ENCODE results near the gene TANGO2. TPM values are rescaled to one million over a fixed set of nuclear protein-coding genes. Genes with fewer than 3 reads are reported as not detected.

Gene TANGO2
- total and polyA plus RNA-seq, 9 of the 15 experiments (the other 6 are each of a cell fraction or from before 2014, with no cell fraction given), result 15.5 to 94.9 (median 70.1) TPM

DNA sequence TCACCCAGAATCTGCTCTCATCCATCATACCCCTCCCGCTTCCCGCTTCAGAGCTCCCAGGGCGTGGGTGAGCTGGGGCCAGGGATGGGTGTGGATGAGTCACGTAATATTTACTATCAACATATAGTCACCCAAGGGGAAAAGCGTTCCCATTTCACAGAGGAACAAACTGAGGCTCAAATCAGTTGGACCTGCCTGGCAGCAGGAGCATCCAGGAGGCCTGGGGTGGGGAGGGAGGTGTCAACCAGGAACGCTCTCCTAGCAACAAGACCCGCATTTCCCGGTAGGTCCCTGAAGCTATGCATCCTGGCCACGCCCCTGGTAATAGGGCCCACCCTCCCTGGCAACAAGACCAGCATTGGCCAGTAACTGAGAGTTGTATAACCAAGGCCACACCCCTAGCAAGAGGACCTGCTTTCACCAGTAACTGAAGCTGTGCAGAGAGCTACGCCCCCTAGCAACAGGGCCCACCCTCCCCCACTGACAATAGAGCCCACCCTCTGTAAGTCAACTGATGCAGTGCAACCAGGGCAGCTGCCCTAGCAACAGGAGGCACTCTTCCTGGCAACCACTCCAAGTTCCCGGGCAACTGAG, 46.5 kb upstream of the TANGO2 start (continued):
- TF ChIP-seq CC2D1A (IDR thresholded peaks at IDR 0.05) (peak; percentile 60; the same call in 1 of the 2 replicates), TCFL5 (CRISPR knock-in tag; conservative IDR thresholded peaks at IDR 0.05) (no peak), POLR2G (IDR thresholded peaks at IDR 0.05; ENCODE audit: low read depth, low read length) (no peak), ETV1 (tag; conservative IDR thresholded peaks at IDR 0.05; ENCODE audit: low read depth) (0 out of 2 replicates have a peak, but pooled peaks have one; percentile 20), ZNF766 (CRISPR knock-in tag; conservative IDR thresholded peaks at IDR 0.05) (no peak), TSC22D4 (tag; IDR thresholded peaks at IDR 0.05) (no peak), ZNF316 (IDR thresholded peaks at IDR 0.05) (no peak), NR4A1 (CRISPR knock-in tag; IDR thresholded peaks at IDR 0.05) (no peak), NR4A1 (tag; IDR thresholded peaks at IDR 0.05) (0 out of 2 replicates have a peak, but pooled peaks have one; percentile 59), MXI1 (IDR thresholded peaks at IDR 0.05; ENCODE audit: low read depth, low read length) (peak; percentile 70; the same call in 1 of the 2 replicates), NFE2 (IDR thresholded peaks at IDR 0.05; ENCODE audit: low read depth) (no peak)
- TF ChIP-seq, protein P1, sequence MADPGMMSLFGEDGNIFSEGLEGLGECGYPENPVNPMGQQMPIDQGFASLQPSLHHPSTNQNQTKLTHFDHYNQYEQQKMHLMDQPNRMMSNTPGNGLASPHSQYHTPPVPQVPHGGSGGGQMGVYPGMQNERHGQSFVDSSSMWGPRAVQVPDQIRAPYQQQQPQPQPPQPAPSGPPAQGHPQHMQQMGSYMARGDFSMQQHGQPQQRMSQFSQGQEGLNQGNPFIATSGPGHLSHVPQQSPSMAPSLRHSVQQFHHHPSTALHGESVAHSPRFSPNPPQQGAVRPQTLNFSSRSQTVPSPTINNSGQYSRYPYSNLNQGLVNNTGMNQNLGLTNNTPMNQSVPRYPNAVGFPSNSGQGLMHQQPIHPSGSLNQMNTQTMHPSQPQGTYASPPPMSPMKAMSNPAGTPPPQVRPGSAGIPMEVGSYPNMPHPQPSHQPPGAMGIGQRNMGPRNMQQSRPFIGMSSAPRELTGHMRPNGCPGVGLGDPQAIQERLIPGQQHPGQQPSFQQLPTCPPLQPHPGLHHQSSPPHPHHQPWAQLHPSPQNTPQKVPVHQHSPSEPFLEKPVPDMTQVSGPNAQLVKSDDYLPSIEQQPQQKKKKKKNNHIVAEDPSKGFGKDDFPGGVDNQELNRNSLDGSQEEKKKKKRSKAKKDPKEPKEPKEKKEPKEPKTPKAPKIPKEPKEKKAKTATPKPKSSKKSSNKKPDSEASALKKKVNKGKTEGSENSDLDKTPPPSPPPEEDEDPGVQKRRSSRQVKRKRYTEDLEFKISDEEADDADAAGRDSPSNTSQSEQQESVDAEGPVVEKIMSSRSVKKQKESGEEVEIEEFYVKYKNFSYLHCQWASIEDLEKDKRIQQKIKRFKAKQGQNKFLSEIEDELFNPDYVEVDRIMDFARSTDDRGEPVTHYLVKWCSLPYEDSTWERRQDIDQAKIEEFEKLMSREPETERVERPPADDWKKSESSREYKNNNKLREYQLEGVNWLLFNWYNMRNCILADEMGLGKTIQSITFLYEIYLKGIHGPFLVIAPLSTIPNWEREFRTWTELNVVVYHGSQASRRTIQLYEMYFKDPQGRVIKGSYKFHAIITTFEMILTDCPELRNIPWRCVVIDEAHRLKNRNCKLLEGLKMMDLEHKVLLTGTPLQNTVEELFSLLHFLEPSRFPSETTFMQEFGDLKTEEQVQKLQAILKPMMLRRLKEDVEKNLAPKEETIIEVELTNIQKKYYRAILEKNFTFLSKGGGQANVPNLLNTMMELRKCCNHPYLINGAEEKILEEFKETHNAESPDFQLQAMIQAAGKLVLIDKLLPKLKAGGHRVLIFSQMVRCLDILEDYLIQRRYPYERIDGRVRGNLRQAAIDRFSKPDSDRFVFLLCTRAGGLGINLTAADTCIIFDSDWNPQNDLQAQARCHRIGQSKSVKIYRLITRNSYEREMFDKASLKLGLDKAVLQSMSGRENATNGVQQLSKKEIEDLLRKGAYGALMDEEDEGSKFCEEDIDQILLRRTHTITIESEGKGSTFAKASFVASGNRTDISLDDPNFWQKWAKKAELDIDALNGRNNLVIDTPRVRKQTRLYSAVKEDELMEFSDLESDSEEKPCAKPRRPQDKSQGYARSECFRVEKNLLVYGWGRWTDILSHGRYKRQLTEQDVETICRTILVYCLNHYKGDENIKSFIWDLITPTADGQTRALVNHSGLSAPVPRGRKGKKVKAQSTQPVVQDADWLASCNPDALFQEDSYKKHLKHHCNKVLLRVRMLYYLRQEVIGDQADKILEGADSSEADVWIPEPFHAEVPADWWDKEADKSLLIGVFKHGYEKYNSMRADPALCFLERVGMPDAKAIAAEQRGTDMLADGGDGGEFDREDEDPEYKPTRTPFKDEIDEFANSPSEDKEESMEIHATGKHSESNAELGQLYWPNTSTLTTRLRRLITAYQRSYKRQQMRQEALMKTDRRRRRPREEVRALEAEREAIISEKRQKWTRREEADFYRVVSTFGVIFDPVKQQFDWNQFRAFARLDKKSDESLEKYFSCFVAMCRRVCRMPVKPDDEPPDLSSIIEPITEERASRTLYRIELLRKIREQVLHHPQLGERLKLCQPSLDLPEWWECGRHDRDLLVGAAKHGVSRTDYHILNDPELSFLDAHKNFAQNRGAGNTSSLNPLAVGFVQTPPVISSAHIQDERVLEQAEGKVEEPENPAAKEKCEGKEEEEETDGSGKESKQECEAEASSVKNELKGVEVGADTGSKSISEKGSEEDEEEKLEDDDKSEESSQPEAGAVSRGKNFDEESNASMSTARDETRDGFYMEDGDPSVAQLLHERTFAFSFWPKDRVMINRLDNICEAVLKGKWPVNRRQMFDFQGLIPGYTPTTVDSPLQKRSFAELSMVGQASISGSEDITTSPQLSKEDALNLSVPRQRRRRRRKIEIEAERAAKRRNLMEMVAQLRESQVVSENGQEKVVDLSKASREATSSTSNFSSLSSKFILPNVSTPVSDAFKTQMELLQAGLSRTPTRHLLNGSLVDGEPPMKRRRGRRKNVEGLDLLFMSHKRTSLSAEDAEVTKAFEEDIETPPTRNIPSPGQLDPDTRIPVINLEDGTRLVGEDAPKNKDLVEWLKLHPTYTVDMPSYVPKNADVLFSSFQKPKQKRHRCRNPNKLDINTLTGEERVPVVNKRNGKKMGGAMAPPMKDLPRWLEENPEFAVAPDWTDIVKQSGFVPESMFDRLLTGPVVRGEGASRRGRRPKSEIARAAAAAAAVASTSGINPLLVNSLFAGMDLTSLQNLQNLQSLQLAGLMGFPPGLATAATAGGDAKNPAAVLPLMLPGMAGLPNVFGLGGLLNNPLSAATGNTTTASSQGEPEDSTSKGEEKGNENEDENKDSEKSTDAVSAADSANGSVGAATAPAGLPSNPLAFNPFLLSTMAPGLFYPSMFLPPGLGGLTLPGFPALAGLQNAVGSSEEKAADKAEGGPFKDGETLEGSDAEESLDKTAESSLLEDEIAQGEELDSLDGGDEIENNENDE (IDR thresholded peaks at IDR 0.05; ENCODE audit: low read depth, low read length), result no peak
- TF ChIP-seq, protein P2, sequence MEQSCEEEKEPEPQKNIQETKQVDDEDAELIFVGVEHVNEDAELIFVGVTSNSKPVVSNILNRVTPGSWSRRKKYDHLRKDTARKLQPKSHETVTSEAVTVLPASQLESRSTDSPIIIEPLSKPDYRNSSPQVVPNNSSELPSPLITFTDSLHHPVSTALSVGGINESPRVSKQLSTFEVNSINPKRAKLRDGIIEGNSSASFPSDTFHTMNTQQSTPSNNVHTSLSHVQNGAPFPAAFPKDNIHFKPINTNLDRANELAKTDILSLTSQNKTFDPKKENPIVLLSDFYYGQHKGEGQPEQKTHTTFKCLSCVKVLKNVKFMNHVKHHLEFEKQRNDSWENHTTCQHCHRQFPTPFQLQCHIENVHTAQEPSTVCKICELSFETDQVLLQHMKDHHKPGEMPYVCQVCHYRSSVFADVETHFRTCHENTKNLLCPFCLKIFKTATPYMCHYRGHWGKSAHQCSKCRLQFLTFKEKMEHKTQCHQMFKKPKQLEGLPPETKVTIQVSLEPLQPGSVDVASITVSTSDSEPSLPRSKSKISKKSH (CRISPR knock-in tag; IDR thresholded peaks at IDR 0.05), result no peak
- TF ChIP-seq, protein P3, sequence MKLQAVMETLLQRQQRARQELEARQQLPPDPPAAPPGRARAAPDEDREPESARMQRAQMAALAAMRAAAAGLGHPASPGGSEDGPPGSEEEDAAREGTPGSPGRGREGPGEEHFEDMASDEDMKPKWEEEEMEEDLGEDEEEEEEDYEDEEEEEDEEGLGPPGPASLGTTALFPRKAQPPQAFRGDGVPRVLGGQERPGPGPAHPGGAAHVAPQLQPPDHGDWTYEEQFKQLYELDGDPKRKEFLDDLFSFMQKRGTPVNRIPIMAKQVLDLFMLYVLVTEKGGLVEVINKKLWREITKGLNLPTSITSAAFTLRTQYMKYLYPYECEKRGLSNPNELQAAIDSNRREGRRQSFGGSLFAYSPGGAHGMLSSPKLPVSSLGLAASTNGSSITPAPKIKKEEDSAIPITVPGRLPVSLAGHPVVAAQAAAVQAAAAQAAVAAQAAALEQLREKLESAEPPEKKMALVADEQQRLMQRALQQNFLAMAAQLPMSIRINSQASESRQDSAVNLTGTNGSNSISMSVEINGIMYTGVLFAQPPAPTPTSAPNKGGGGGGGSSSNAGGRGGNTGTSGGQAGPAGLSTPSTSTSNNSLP (IDR thresholded peaks at IDR 0.05; ENCODE audit: borderline replicate concordance, low read depth, low read length), result 0 out of 2 replicates have a peak, but pooled peaks have one; percentile 6

Data from K562 (cell line).